GM12878 (cell line): ENCODE results near the gene CYP8B1. TPM values are rescaled to one million over a fixed set of nuclear protein-coding genes. Genes with fewer than 3 reads are reported as not detected.

Experiments
- ATAC-seq: fragments of 200-7000 bp; cut with Tn5 transposase; 3 replicates; pipeline ENCODE4 v1.9.1; 2020; ENCODE audit warnings: mild to moderate bottlenecking, moderate library complexity
- BruUV-seq: library from RNA; stranded (reverse); fragments of 400-500 nt; replicated peaks from 2 replicates; lab custom pipeline; 2021; lab: Mats Ljungman, UMichigan
- CTCF ChIA-PET: fragments of 300-600 bp; sonication (Branson Sonifier 250); formaldehyde crosslinking; extraction: SDS; loops from one replicate; lab custom pipeline; 2021; ENCODE audit warnings: inconsistent platforms; lab: Yijun Ruan, JAX
- POLR2A ChIA-PET: fragments of 350-600 bp; formaldehyde crosslinking; extraction: SDS; loops from one replicate; lab custom pipeline; 2021; ENCODE audit warnings: inconsistent platforms; lab: Charles Lee
- RAD21 ChIA-PET: fragments of 300-600 bp; sonication (Branson Sonifier 250); formaldehyde crosslinking; loops from one replicate; lab custom pipeline; 2023; ENCODE audit warnings: antibody characterized with exemption; ENCODE audit not compliant: unreplicated experiment; lab: Charles Lee
- SMC1A ChIA-PET: fragments of 300-600 bp; sonication (Branson Sonifier 250); formaldehyde crosslinking; loops from one replicate; lab custom pipeline; 2023; ENCODE audit not compliant: unreplicated experiment, uncharacterized antibody; lab: Charles Lee
- DNase-seq: peaks from one replicate; pipeline ENCODE4 v3.0.0-alpha.2; 2011; ENCODE audit warnings: low read depth, low spot score
- FAIRE-seq: peaks from 3 replicates; lab custom pipeline; 2011; peaks lifted over from hg19 to GRCh38; lab: Jason Lieb, UNC
- H2AFZ ChIP-seq: 2 replicates; pipeline ENCODE4 v1.6.0; 2011; ENCODE audit warnings: low read depth, low read length, control low read depth; ENCODE audit not compliant: control insufficient read depth
- H3K27ac ChIP-seq: 2 replicates; pipeline ENCODE4 v1.5.1; 2011; ENCODE audit warnings: control low read depth; ENCODE audit not compliant: control insufficient read depth, insufficient read depth
- H3K27me3 ChIP-seq, 2 experiments: replicated peaks in 1 of 2; 2 replicates each; pipeline versions ENCODE4 v1.6.0 to v1.6.1; 2011; ENCODE audit warnings: low read length in 1 of 2; ENCODE audit not compliant: control insufficient read depth in 2 of 2, insufficient read depth in 2 of 2
- H3K36me3 ChIP-seq, 2 experiments: 2 replicates each; pipeline ENCODE4 v1.5.1; 2011; ENCODE audit warnings: low read length in 1 of 2; ENCODE audit not compliant: control insufficient read depth in 2 of 2, insufficient read depth in 2 of 2
- H3K4me1 ChIP-seq: 2 replicates; pipeline ENCODE4 v1.6.1; 2011; ENCODE audit warnings: mild to moderate bottlenecking, low read length, moderate library complexity, mixed read lengths; ENCODE audit not compliant: control insufficient read depth, insufficient read depth
- H3K4me2 ChIP-seq: 2 replicates; pipeline ENCODE4 v1.6.0; 2011; ENCODE audit warnings: control low read depth; ENCODE audit not compliant: control insufficient read depth, insufficient read depth
- H3K4me3 ChIP-seq: fragments of 200-600 bp; sonication (generic); 2 replicates; pipeline ENCODE4 v1.5.1; 2016
- H3K79me2 ChIP-seq: 2 replicates; pipeline ENCODE4 v1.6.0; 2011; ENCODE audit warnings: low read length; ENCODE audit not compliant: control insufficient read depth, insufficient read depth
- H3K9ac ChIP-seq: 2 replicates; pipeline ENCODE4 v1.8.0; 2011; ENCODE audit warnings: low read length, control low read depth, mixed read lengths; ENCODE audit not compliant: control insufficient read depth, insufficient read depth
- H3K9me3 ChIP-seq: replicated peaks from 3 replicates; pipeline ENCODE4 v1.5.1; 2011; ENCODE audit warnings: mild to moderate bottlenecking, low read length; ENCODE audit not compliant: control insufficient read depth, insufficient read depth
- H4K20me1 ChIP-seq: 2 replicates; pipeline ENCODE4 v1.6.0; 2011; ENCODE audit not compliant: control insufficient read depth, insufficient read depth
- CUX1 ChIP-seq: IDR thresholded peaks from 2 replicates; pipeline ENCODE4 v1.6.1; 2012; ENCODE audit warnings: improper control_type of control experiment, low read depth, low read length; ENCODE audit not compliant: insufficient replicate concordance
- JUNB ChIP-seq: IDR thresholded peaks from 2 replicates; pipeline ENCODE4 v1.6.1; 2016; ENCODE audit warnings: antibody characterized with exemption, mild to moderate bottlenecking
- NRF1 ChIP-seq: conservative IDR thresholded peaks from 2 replicates; pipeline ENCODE4 v1.6.1; 2011; ENCODE audit warnings: mild to moderate bottlenecking, low read depth, low read length, improper control_type of control experiment
- POU2F2 ChIP-seq: IDR thresholded peaks from 3 replicates; pipeline ENCODE4 v1.6.1; 2011; ENCODE audit warnings: low read depth, mild to moderate bottlenecking, low read length, borderline replicate concordance
- RAD21 ChIP-seq: IDR thresholded peaks from 2 replicates; pipeline ENCODE4 v1.6.1; 2011; ENCODE audit warnings: mild to moderate bottlenecking, low read depth, low read length, moderate library complexity; ENCODE audit not compliant: insufficient read depth
- RCOR1 ChIP-seq: conservative IDR thresholded peaks from 2 replicates; pipeline ENCODE4 v1.6.1; 2012; ENCODE audit warnings: low read depth, low read length, improper control_type of control experiment
- SKIL ChIP-seq: fragments of 450-650 bp; IDR thresholded peaks from 2 replicates; pipeline ENCODE4 v1.6.1; 2017; ENCODE audit warnings: mild to moderate bottlenecking, low read depth, inconsistent platforms; ENCODE audit not compliant: poor library complexity, severe bottlenecking
- STAT3 ChIP-seq: IDR thresholded peaks from 2 replicates; pipeline ENCODE4 v1.6.1; 2011; ENCODE audit warnings: low read depth, low read length, improper control_type of control experiment
- ZNF384 ChIP-seq: IDR thresholded peaks from 2 replicates; pipeline ENCODE4 v1.6.1; 2012; ENCODE audit warnings: low read depth, mild to moderate bottlenecking, low read length, improper control_type of control experiment, borderline replicate concordance
- WGBS: methylation state at CpG from one replicate; pipeline ENCODE4 v1.1.6; 2016; ENCODE audit warnings: low lambda C conversion rate; ENCODE audit not compliant: insufficient replicate concordance, insufficient coverage; ENCODE audit errors: missing lambda C conversion rate; 5-methylcytosine and 5-hydroxymethylcytosine counted together
- in situ Hi-C: fragments of 300-500 bp; cut with MboI; formaldehyde crosslinking; loops from 9 replicates; pipeline ENCODE4 v1.14.3; 2018; ENCODE audit warnings: mixed read lengths
- intact Hi-C: fragments of 100-400 bp; cut with micrococcal nuclease; formaldehyde crosslinking; loops from one replicate; pipeline ENCODE4 v1.14.2; 2022; ENCODE audit not compliant: unreplicated experiment
- polyA plus RNA-seq, 11 experiments: library from polyadenylated mRNA; depleted of rRNA in 4 of 11; unstranded in 6 of 11; stranded (reverse) in 5 of 11; fragments of >200 nt; fragmentation: Nextera tagmentation in 4 of 11; fragmentation: Illumina TruSeq in 1 of 11; extraction: Ambion mirVana in 4 of 11; extraction: Trizol in 1 of 11; gene quantifications; 1 replicate in 1 of 11; 2 replicates in 10 of 11; pipeline versions ENCODE4 v1.2.1 to v1.2.3, GENCODE V29; 2011 to 2016; ENCODE audit warnings: inconsistent platforms in 2 of 11, missing spikeins in 2 of 11, low read depth in 1 of 11
- total RNA-seq, 4 experiments: library from RNA; depleted of rRNA in 3 of 4; stranded (reverse); fragments of >200 nt in 3 of 4; fragmentation: Illumina TruSeq in 1 of 4; extraction: Trizol in 1 of 4; gene quantifications; 2 replicates each; pipeline versions ENCODE4 v1.2.1 to v1.2.3, GENCODE V29; 2013 to 2021
- TF ChIP-seq, protein P1 (sequence below): fragments of 450-650 bp; formaldehyde crosslinking; IDR thresholded peaks from 2 replicates; pipeline ENCODE4 v1.5.0; 2022; ENCODE audit warnings: mild to moderate bottlenecking, missing genetic modification characterization

CYP8B1 gene
- total and polyA plus RNA-seq, 10 of the 15 experiments (the other 5 are each of a cell fraction or from before 2014, with no cell fraction given): 0.08 TPM; not detected in 9

DNA sequence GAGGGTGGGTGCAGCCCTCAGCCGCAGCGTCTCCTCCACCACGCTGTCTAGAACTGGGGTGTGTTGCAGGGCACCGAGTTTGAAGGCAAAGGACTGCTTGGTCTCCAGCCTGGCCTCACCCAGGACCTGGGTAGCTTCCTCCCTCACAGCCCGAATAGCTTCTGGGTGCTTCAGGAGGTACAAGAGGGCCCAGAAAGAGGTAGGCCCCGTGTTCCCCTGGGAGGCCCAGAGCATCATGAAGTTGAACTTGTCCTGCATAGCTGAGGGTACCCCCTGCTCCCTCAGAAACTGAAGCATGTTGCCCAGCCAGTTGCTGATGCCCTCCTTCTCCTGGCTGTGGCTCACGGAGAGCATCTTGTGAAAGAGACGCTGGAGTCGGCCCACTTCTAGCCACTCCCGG is 930 bp downstream of the CYP8B1 start (continued):
- TF ChIP-seq RCOR1: no peak

DNA sequence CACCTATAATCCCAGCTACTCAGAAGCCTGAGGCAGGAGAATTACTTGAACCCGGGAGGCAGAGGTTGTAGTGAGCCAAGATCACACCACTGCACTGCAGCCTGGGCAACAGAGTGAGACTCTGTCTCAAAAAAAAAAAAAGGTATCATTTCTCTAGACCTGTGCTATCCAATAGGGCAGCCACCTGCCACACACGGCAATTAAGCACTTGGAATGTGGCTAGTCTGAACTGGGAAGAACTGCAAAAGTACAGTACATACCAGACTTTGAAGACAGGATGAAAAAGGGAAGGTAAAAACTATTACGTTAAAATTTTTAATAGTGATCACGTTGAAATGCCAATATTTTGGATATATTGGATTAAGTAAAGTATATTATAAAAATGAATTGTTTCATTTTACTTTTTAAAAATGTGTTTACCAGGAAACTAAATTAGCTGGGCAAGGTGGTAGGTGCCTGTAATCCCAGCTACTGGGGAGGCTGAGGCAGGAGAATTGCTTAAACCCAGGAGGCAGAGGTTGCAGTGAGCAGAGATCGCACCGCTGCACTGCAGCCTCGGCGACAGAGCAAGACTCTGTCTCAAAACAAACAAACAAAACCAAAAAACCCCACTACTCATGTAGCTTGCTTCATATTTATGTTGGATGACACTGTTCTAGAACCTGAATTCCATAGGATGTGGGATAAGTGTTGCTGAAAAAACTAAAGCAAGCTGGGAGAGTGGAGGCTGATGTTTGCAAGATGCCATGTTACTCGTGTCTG is 2.3 kb downstream of the CYP8B1 start:
- H3K9ac ChIP-seq: no peak overlapping the region
- no peaks in the 10 kb centered on the region for H3K4me1 ChIP-seq
- no peak for ATAC-seq
- no peak for DNase-seq
- no peaks in the 10 kb centered on the region for H3K79me2 ChIP-seq
- no peaks in the 10 kb centered on the region for H3K27me3 ChIP-seq
- no peak overlapping the region for H2AFZ ChIP-seq
- ChIA-PET CTCF (interaction anchor here (2.2 kb wide), 1 partner anchor 42 kb away, joined by 7 read pairs; no protein-coding TSS in a partner anchor), RAD21 (no interaction called here), SMC1A (no interaction called here), POLR2A (no interaction called here)
- H4K20me1 ChIP-seq: no peaks in the 10 kb centered on the region
- intact Hi-C loops: no loop called here
- no peak overlapping the region for H3K4me2 ChIP-seq
- H3K36me3 ChIP-seq: no peaks in the 10 kb centered on the region
- H3K9me3 ChIP-seq: no peaks in the 10 kb centered on the region
- H3K27ac ChIP-seq: no peak overlapping the region
- in situ Hi-C loops: no loop called here
- FAIRE-seq: no peak
- no TSS peak for BruUV-seq
- no peak overlapping the region for H3K4me3 ChIP-seq
- WGBS: 52% methylated on average over 9 of the region's 9 CpGs
- TF ChIP-seq STAT3 (no peak), SKIL (no peak), NRF1 (no peak), POU2F2 (no peak), JUNB (no peak), ZNF384 (no peak), CUX1 (no peak), RAD21 (no peak)
- TF ChIP-seq, protein P1, sequence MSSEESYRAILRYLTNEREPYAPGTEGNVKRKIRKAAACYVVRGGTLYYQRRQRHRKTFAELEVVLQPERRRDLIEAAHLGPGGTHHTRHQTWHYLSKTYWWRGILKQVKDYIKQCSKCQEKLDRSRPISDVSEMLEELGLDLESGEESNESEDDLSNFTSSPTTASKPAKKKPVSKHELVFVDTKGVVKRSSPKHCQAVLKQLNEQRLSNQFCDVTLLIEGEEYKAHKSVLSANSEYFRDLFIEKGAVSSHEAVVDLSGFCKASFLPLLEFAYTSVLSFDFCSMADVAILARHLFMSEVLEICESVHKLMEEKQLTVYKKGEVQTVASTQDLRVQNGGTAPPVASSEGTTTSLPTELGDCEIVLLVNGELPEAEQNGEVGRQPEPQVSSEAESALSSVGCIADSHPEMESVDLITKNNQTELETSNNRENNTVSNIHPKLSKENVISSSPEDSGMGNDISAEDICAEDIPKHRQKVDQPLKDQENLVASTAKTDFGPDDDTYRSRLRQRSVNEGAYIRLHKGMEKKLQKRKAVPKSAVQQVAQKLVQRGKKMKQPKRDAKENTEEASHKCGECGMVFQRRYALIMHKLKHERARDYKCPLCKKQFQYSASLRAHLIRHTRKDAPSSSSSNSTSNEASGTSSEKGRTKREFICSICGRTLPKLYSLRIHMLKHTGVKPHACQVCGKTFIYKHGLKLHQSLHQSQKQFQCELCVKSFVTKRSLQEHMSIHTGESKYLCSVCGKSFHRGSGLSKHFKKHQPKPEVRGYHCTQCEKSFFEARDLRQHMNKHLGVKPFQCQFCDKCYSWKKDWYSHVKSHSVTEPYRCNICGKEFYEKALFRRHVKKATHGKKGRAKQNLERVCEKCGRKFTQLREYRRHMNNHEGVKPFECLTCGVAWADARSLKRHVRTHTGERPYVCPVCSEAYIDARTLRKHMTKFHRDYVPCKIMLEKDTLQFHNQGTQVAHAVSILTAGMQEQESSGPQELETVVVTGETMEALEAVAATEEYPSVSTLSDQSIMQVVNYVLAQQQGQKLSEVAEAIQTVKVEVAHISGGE: no peak
